GM12878 (cell line): Measurements from ENCODE around the gene SLMAP.

Experiments used
- CTCF ChIP-seq, 3 experiments: IDR thresholded peaks in 2 of 3; conservative IDR thresholded peaks in 1 of 3; 2 replicates each; pipeline ENCODE4 v1.5.1; 2011; ENCODE audit warnings: low read depth in 3 of 3, low read length in 3 of 3, mild to moderate bottlenecking in 3 of 3, control low read depth in 2 of 3, moderate library complexity in 2 of 3, inconsistent platforms in 1 of 3, mixed read lengths in 1 of 3; ENCODE audit not compliant: control insufficient read depth in 2 of 3, insufficient read depth in 1 of 3; ENCODE audit errors: extremely low read depth in 1 of 3
- MLLT1 ChIP-seq: fragments of 450-650 bp; IDR thresholded peaks from 2 replicates; pipeline ENCODE4 v1.6.1; 2016; ENCODE audit warnings: mild to moderate bottlenecking
- POLR2A ChIP-seq: IDR thresholded peaks from 2 replicates; pipeline ENCODE4 v1.6.1; 2011; ENCODE audit warnings: low read depth, mild to moderate bottlenecking, low read length
- RAD21 ChIP-seq: IDR thresholded peaks from 2 replicates; pipeline ENCODE4 v1.6.1; 2011; ENCODE audit warnings: mild to moderate bottlenecking, low read depth, low read length, moderate library complexity; ENCODE audit not compliant: insufficient read depth

GRCh38 chr3:57934373-57934772, 178.3 kb downstream of the SLMAP start:
- TF ChIP-seq CTCF (IDR thresholded peaks at IDR 0.05 in 2 of 3, conservative IDR thresholded peaks at IDR 0.05 in 1 of 3; ENCODE audit: control insufficient read depth in 2 of 3, extremely low read depth in 1 of 3, insufficient read depth in 1 of 3, low read depth in 3 of 3, low read length in 3 of 3) (no peak), POLR2A (no peak), MLLT1 (no peak), RAD21 (no peak)
